HG02885 (cell line): Measurements from ENCODE around the gene ROCK2.
"Not testable (repeated sequence)": the region's sequence is repeated elsewhere in the genome, so short reads cannot be mapped to it uniquely, and the experiment has no call there.

Experiments
- ATAC-seq: cut with Tn5 transposase; IDR thresholded peaks from one replicate; pipeline ENCODE4 v1.9.1; 2021; ENCODE audit warnings: mild to moderate bottlenecking; ENCODE audit not compliant: unreplicated experiment, poor library complexity

The ROCK2 gene

DNA sequence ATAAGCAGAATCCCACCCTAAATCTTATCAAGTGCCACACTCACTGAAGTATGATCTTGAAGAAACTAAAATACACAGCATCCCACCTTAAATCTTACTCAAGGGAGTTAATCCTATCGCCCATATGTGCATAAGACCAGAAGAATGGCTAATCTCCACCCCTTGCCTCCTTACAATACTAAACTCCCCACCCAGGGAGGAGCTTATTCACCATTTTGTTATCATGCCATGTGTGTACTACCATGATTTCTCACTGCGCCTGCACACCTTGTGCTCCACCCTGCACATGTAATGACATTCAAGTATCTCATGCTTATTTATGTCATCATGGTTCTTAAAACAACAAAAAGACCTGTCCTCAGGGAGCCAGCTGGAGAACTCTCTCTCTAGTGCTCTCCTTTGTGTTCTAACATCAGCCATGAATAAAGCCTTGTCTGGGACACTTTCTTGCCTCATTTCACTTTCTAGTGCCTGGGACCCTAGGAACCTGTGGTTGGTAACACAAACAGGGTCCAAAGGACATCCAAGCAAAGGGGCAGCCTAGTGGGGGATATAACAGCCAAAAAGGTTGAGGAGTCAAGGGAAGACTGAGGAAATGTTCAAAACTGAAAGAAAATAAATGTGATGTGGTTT is 101.8 kb downstream of the ROCK2 start:
- no peak for ATAC-seq

DNA sequence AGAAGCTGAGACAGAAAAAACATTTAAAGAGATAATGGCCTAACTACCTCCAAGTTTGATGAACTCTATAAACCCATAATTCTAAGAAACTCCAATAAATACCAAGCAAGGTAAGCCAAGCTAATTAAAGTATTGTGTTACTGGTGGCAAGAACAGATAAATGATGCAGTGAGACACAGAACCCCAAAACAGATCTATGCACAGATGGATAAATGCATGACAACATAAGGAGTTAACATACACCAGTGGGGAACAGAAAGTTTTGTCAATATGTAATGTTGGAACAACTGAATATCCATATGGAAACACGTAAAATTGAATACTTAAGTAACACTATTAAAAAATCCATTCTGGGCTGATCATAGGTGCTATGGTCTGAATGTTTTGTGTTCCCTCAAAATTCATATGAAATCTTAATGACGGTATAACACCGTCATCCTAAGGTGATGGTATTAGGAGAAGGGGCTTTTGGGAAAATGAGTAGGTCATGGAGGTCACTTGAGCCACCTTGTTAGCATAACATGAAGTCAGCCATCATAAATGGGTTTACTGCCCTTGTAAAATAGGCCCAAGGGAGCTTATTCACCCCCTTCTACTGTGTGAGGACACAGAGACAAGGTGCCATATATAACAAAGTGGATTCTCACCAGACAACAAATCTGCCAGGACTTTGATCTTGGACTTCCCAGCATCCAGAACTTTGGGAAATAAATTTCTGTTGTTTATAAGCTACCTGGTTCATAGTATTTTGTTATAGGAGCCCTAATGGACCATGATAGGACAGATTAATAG is 102.8 kb downstream of the ROCK2 start:
- ATAC-seq = no peak

DNA sequence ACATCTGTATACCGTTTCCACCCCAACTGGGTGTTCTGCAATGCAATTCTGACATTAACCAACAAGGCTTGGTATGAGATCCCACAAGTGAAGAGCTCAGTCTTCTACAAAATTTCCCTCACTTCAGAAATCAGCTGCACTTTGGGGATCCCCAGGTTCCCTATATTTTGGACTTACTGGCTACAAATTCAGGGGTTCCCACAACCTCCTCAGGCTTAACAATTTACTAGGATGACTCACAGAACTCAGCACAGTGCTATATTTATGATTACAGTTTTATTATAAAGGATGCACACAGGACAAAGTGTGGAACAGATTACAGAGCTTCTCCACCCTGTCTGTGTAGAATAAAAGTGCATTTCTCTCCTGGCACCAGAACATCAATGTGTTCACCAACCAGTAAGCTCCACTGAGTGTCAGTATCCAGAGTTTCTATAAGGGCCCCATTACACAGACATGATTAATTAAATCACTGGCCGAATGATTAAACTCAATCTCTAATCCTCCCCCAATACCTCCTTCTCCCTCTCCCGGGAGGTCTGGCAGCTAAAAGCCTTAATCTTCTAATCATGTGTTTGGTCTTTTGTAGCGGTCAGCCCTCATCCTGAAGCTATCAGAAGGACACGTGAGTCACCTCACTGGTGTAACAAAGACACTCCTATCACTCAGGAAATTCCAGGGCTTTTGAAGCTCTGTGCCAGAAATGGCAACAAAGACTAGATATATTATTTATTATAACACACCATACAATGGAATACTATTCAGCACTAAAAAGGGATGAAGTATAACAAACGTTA is 104.6 kb downstream of the ROCK2 start:
- no peak for ATAC-seq

DNA sequence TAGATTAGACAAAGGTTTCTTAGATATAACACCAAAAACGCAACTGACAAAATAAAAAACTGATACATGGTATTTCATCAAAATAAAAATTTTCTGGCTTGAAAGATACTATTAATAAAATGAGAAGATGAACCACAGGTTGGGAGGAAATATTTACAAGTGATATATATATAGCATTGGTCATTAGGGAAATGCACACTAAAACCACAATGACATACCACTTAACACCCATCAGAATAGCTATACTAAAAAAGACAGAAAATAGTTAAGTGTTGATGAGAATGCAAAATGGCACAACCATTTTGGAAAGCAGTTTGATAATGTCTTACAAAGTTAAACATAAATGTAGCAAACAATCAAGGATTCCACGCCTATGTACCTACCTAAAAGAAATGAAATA is 105.3 kb downstream of the ROCK2 start:
- ATAC-seq = no peak

GRCh38 chr2:11237122-11237521 is 107.3 kb downstream of the ROCK2 start:
- ATAC-seq = no peak

DNA sequence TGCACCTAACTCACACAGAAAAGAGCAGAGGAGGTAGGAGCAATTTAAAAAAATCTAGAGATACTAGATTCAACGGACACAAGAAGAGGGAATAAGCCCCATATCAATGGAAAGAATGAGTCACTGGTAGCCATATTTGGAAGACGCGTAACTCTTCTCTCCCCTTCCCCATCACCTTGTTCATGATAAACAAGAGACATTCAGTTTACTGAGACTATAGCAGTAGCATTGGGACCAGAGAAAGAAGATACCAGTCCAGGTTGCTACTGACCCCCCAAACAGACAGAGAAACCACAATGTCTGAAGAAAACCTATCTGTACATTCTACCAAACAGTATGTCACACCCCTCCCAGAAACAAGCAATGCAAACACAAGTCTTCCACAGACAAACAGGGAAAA is 108.1 kb downstream of the ROCK2 start:
- no peak for ATAC-seq

DNA sequence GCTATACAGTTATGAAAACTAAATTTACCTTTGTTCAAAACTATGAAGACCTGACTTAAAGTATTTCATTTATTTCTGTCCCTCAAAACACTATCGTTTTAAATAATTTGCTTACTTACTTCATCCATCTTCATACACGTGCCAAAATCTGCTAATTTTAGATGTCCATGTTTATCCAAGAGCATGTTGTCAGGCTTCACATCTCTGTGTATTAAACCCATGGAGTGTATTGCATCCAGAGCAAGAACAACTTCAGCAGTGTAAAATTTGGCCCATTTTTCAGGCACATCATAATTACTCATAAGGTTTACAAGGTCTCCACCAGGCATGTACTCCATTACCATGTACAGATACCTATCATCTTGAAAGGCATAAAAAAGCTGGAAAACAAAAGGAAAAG is 108.9 kb downstream of the ROCK2 start:
- ATAC-seq = no peak

GRCh38 chr2:11234309-11234708 is 110.1 kb downstream of the ROCK2 start:
- no peak for ATAC-seq

GRCh38 chr2:11231193-11231592 is 113.2 kb downstream of the ROCK2 start:
- ATAC-seq = not testable (repeated sequence)

DNA sequence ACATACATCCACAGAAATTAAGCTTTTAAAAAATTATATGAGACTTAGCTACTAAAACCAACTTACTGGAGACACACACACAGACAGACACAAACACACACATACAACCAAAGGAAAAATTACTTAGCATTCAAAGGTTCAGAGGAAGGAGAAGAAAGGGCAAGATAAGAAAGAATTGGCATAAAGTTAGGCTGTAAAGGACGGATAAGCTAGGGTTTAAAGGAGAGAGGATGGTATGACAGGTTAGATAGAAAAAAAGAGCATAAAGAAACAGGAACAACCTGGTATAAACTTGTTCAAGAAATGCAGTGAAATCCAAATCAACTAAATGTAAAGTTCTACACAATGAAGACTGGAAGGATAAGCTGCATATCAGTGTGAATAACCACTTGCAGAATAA is 115.7 kb downstream of the ROCK2 start:
- ATAC-seq = no peak

DNA sequence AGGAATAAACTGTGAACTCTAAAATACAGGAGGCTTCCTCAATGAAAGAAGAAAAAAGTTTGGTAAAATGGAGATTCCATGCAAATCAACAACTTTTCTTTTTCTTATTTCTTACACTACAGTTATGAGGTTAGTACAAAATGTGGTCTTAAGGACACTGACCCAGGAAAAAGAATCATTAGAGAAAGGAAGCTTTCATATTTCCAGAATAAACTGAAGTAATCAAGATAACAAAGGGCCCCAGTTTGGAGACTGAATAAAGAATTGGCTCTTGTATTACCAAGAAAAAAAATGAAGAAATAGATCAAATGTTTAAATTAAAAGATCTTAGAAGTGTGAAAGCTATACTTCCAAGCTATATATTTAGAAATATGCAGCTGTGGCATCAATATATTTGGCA is 116.8 kb downstream of the ROCK2 start:
- ATAC-seq = no peak

DNA sequence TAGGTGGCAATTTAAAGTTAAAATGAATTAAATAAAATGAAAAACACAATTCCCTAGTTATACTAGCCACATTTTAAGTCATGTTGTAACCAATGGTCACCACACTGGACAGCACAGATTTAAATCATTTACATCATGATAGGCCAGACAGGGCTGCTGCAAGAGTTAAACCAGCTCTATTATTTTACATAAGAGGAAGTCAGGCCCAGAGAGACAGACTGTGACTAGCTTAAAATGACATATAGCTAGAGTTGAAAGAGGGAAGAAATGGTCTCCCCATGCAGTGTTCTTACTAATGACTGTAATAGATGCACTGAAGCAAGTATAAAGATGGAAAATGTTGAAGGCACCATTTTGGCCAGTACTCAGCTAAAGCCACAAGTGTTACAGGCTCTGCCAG is 119.5 kb downstream of the ROCK2 start:
- ATAC-seq = no peak

GRCh38 chr2:11222845-11223244 is 121.6 kb downstream of the ROCK2 start:
- ATAC-seq = no peak

DNA sequence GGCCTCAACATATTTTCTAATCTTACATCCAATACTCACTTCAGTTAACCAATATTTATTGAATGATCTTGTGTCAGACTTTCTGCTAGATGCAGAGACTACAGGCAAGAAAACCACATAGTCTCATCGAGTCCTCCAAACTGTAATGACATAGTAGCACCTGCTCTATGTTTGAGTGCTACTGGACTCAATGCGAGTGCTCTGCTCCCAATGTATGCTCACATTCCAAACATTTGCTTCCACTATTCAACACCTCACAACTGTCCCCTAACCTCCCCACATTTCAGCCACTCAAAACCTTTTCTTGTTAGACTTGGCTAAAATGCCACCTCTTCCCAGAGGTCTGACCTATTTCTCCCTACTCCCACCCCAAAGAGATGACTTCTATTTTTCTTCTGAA is 124.0 kb downstream of the ROCK2 start:
- no peak for ATAC-seq

- no peak for ATAC-seq
Observed at GRCh38 chr2:11215407-11215806, 129.0 kb downstream of the ROCK2 start.

GRCh38 chr2:11214770-11215169 is 129.7 kb downstream of the ROCK2 start:
- no peak for ATAC-seq

- ATAC-seq = no peak
Observed at GRCh38 chr2:11213975-11214374, 130.5 kb downstream of the ROCK2 start.

- ATAC-seq = no peak
Observed at GRCh38 chr2:11213090-11213638, 131.3 kb downstream of the ROCK2 start.

GRCh38 chr2:11212645-11213044 is 131.8 kb downstream of the ROCK2 start:
- ATAC-seq = no peak

- ATAC-seq = no peak
Observed at GRCh38 chr2:11208083-11208482, 136.4 kb downstream of the ROCK2 start.

DNA sequence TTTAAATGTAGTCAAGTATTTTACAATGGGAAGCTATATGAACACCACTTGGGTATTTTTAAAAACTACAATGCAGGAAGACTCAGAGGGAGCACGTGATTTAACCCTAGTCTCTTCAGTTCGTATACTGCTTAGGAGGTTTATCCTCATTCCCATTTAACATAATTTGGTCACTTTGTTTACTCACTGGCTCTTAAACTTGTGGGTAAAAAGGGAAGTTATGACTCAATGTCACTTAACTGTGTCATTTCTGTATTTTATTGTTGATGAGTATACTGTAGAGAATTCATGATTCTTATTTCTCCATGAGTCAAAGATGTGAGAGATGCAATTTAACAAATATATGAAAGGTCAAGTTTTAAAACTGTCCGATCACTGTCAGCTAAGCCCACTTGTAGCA is 141.0 kb downstream of the ROCK2 start:
- ATAC-seq = peak; percentile 49
